Body of pancreas (tissue), 4 donors: ENCODE measurements around the gene TMCO4.

ENCODE experiments used
- CTCF ChIP-seq, 7 experiments: fragments of 450-650 bp in 4 of 7; fragments of 200-600 bp in 3 of 7; sonication (generic) in 3 of 7; IDR thresholded peaks; one replicate each; pipeline ENCODE4 v1.5.1; 2016 to 2019; ENCODE audit warnings: antibody characterized with exemption in 7 of 7
- POLR2A ChIP-seq, 3 donors: fragments of 450-650 bp; IDR thresholded peaks; one replicate each; pipeline ENCODE4 v1.6.1; 2016; ENCODE audit warnings: antibody characterized with exemption in 3 of 3, mild to moderate bottlenecking in 2 of 3

GRCh38 chr1:19633106-19633505 lies 166.6 kb downstream of the TMCO4 start:
- TF ChIP-seq POLR2A (IDR thresholded peaks at IDR 0.05): no peak
- no peak for TF ChIP-seq CTCF (IDR thresholded peaks at IDR 0.05)
